GM19099 (cell line): ENCODE measurements around the gene GLRX5.

Experiments used
- POLR2A ChIP-seq: IDR thresholded peaks from 3 replicates; pipeline ENCODE4 v1.6.1; 2011; ENCODE audit warnings: low read depth; ENCODE audit not compliant: insufficient read length; ENCODE audit errors: extremely low read depth

The GLRX5 gene

DNA sequence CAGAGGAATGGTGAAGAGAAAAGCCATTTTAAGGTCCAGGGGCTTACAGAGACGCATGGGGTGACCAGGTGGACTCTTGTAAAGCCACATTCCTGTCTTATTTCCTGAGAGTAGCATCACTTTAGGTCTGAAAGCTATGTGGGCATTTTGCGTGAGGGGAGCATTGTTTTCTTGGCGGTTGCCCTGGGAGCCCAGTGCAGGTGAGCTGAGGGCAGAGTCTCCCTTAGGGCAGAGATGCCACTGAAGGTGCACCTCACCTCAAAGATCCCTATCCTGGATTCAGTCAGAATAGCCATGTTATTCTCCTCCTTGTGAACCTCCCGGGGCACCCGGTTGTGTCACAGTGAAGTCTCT, 12.4 kb downstream of the GLRX5 start:
- TF ChIP-seq POLR2A, result no peak

DNA sequence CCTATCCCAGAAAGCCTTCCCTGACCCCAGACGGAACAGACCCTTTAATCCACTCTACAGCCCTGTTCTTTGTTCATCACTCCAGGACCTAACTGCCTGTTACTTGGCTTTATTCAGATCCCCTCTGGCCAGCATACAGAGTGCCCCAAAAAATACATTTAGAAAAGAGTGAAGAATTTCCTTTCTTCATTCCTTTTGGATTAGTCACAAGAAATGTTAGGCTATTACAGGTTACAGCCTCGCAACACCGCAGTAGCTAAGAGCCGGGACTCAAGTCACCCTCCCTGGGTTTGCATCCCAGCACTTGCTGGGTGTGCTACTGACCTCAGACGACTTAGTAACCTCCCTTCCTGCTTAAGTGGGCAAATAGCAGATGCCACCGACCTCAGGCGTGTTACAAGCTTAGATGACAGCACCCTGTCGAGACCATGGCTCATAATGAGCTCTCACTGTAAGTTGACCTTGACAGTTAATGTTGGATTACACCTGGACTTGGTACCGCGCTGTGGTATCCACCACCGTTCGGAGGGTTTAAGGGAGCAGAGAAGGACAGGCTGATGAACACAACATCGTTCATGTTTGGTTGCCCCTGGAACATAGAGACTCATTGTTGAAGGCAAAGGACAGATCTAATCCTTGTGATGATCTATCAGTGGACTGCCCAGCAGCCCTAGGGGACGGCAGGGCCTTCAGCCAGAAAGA, 12.9 kb downstream of the GLRX5 start:
- no peak for TF ChIP-seq POLR2A

DNA sequence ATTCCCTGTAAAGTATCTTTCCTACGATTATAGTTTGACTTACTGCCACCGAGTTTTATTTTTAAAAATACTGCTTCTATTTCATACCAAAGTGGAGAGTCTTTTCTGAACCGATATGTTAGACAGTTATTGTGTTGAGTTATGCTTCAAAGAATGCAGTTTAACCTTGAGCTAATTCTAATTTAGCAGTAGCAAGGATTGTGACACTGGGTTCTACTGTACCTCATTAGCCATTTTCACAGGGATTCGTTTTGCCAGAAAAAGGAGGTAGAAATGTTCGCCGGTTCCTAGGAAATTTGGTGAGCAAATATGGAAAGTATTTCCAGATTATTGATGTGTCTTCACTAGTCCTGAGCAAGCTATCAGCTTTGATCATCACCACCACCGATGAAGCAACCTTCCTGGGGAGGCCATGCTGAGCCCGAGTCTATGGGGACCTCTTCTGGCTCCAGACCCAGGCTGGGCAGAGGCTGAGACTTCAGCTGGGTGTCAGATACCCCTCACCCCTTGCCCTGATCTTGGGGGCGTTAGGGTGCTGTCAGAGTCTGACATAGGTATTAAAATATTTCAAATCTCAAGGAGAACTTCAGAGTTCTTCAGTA, 13.6 kb downstream of the GLRX5 start:
- TF ChIP-seq POLR2A, result no peak

DNA sequence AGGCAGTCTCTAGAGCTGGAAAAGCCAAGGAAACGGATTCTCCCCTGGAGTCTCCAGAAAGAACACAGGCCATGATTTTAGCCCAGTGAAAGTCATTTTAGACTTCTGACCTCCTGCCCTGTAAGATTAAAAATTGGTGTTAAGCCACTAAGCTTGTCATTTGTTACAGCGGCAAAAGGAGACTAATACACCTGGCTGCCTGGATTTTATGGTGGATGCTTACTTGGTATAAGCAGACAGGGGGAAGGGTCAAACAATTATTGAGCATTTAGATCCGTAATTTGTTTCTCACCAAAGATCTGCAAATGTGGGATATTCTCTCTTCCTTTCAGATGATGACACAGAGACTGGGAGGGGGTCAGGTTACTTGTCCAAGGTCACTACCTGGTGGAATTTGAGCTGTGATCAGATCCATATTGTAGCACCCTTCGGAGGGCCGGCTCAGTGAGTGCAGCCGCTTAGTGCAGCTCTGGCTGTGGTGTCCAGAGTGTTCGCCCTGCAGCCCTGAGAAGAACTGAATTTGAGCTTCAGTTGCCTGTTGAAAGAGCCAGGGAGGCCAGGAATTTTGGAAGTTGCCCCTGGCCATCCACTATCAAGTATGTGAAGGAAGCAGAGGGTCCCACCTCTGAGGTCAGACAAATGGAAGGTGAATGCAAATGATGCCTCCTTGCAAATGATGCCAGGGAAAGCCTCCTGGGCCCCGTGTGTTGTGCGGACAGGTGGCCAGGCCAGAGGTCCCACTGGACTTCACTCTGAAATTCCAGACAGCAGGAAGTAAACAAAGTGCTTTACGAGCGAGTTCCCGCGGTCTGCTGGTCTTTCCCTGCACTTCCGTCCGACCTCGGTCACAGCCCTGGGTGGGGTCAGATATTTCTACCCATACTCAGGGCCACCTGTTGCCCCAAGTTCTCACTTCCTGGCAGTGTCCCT, 15.1 kb downstream of the GLRX5 start:
- TF ChIP-seq POLR2A, result no peak

DNA sequence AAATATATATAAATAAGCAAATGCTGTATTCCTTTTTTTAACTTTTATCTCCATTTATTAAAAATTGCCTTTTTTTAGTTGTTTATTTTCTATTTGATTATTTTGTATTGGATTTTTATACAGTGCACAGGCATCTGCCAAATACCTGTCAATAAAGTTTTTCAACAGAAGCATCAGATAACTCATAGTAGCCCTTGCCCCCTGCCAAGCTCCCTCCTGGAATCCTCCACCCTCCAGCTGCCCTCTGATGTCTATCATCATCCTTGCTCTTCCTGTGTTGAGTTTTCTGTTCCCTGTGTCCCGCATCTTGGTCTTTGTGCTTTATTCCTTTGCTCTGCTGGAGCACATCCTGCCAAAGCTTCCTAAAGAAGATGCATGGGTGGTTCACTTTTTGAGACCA, 16.6 kb downstream of the GLRX5 start:
- no peak for TF ChIP-seq POLR2A

DNA sequence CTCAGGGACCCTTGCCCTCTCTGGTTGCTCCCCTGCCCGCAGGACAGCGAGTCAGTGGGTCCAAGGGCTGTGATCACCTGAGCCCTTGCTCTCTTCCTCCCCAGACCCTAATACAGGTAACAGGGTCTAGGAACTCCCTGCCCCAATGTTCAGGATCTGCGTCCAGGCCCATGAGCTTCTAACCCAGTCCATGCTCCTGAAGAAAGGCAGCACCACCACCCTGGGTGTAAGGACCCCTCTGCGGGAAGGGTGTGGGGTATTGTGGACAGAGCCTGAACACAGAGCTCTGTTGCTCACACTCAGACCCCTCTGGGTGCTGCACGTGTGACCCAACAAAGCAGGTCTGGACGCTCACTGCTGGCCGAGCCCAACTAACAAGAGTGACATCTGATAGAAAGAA, 18.3 kb downstream of the GLRX5 start:
- TF ChIP-seq POLR2A, result no peak

DNA sequence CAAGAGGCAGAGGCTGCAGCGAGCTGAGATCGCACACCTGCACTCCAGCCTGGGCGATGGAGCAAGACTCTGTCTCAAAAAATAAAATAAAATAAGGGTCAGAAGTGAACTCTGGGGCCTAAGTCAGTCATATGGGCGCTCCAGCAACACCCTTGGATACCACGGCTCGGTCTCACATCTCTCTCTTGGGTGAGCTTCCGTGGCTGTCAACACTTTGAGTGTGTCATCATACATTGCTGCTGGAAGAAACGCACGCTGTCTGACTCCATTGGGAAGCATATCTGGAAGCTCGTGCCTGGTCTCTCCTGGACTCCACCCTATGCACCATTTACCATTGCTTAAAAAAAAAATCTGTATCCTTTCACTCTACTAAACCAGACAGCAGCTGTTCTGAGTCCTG, 20.2 kb downstream of the GLRX5 start:
- no peak for TF ChIP-seq POLR2A

DNA sequence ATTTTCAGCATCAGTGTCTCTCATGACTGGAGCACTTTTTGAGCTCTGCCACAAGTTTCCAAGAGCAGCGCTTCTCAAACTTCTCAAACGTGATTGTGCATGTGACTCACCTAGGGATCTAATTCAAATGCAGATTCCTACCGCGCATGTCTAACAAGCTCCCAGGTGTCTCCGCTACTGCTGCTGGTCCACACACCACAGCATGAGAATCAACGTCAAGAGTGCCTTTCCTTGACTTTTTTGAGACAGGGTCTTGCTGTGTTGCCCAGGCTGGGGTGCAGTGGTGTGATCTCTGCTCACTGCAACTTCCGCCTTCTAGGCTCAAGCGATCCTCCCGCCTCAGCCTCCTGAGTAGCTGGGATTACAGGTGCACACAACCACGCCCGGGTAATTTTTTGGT, 22.4 kb downstream of the GLRX5 start:
- no peak for TF ChIP-seq POLR2A

DNA sequence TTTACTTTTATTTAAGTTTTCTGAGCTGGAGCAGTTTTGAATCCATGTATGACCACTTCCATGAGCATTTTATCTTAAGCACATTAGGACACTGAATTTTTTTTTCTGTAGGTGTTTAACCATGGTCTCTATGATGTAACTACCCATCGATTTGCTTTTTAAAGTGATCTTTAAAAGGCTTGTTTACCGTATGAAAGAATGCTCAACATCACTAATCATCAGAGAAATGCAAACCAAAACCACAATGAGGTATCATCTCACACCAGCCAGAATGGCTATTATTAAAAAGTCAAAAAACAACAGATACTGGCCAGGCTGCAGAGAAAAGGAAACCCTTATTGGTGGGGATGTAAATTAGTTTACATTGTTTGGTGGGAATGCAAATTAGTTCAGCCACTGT, 23.0 kb downstream of the GLRX5 start:
- no peak for TF ChIP-seq POLR2A

DNA sequence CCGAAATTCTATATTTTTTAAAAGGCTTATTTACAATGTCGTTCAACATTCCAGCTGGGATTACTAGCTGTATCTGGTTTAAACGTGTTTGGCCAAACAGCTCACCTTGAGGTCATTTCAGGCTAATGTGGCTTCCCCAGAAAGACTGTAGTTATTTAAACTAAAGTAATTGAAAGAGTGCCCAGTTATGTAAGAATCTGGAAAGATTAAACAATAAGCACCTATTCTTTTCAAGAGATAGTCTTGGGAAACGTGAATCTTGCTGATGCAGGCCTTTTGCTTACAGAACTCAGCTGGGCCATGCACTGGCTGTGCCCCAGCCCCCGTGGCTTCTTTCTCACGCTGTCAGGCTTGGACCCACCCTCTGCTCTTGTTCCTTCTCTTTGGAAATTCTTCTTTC, 24.4 kb downstream of the GLRX5 start:
- TF ChIP-seq POLR2A, result no peak

DNA sequence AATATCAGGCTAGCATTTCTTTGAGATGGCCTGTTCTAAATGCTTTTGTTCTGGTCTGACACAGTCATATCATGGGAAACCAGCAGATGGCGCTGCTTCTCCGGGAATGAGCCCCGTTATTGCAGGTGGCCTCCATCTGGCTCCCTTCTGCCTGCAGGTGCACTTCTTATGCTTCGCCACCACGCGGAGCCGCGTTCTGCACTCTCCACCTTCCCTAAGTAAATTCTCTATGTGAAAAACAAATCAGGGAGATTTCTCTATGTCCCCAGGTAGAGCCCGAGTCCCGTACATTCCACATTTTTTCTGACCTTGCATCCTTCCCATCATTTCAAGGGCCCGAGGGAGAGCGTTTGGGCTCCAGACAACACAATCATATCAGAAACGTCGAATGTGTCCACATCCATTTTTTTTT, 26.2 kb downstream of the GLRX5 start:
- TF ChIP-seq POLR2A, result no peak

DNA sequence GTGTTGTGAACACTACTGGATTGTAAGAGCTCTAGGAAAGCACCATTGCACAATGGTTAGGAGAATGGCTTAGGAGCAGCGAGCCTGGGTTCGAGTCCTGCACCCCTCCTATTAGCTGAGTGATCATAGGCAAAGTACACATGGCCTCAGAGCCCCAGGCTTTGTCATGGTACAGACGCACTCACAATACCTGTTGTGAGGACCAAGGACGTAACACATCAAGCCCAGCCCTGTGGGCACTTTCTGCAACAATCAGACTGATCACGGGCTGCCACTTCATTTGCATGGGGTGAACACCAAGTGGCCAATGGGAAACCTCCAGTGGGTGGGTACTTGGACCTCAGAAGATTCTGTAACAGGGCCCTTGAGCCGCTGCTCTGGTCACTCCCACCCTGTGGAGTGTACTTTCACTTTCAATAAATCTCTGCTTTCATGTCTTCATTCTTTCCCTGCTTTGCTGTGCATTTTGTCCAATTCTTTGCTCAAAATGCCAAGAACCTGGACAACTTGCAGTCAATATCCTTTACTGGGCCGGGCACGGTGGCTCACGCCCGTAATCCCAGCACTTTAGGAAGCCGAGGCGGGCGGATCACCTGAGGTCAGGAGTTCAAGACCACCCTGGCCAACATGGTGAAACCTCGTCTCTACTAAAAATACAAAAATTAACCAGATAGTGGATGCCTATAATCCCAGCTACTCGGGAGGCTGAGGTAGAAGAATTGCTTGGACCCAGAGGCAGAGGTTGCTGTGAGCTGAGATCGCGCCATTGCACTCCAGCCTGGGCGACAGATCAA, 28.2 kb downstream of the GLRX5 start:
- no peak for TF ChIP-seq POLR2A

DNA sequence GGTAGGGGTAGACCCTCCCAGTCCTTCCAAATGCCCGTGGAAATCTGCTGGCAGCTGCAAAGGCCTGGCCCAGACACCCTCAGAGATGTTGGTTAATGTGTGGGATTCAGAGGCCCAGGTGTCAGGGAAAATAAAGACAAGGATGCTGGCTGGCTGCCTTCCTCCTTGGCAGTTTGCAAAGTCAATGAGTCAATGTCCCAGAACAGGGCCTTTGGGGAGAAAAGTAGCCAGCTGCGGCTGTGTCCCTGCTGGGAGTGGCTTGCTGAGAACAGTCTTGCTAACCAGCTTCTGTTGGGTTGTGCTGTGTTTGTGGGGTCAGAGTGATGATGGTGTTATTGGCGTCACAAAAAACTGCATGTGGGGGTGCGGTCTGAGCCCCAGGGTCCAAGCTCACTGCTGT, 29.2 kb downstream of the GLRX5 start:
- no peak for TF ChIP-seq POLR2A

DNA sequence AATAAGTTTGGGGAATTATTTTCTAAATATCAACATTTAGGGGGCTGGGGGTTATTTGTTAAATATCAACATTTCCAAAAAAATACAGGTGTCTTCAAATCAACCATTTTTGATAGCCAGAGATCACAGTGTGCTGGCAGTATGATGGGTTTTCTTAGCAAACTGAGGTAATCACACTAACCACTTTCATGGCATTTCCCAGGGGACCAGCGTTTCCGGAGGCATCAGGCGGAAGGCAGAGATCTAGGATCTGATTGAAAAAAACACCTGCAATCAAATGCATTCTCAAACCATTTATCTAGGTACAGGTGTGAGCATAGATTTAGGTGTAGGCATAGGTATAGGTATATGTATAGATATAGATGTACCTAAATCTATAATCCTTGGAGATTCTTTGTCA, 34.6 kb downstream of the GLRX5 start:
- no peak for TF ChIP-seq POLR2A

DNA sequence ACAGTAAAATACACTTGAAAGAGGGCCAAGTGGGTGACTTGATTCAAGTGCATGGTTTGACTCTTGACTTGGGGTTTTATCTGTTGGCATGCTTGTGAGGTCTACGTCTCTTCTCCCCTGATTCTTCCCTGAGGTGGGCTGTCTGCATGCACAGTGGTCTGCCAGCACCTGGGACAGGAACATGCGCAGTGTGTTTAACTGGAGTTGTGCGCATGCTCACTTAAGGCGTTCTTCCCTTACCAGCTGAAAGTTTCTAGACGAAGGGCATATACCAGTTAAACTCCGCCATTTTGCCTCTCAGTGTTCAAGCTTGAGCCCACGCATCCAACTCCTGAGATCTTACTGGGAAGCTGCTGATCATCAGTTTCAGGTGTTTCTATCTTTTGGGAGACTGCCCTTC, 38.5 kb downstream of the GLRX5 start:
- TF ChIP-seq POLR2A, result no peak
